ENCODE measurements around the gene URM1.

GRCh38 chr9:128341435-128341849, 29.7 kb upstream of the URM1 start:
- TF ChIP-seq CTCF (IDR thresholded peaks at IDR 0.05; ENCODE audit: insufficient read depth, low read length) (peak; percentile 61), POLR2AphosphoS5 (IDR thresholded peaks at IDR 0.05; ENCODE audit: low read depth) (no peak)

Measured in HL-60 (cell line).